Stimulated activated CD4-positive, alpha-beta T cell treated with anti-CD3 and anti-CD28 coated beads, Interleukin-15, amount 100 ng/mL, for 24 hours (primary cell): ENCODE results near the gene VPS39.
A peak's percentile ranks its signal among the peaks of the same experiment; 100 is the strongest.

Experiments used
- DNase-seq: peaks from one replicate; pipeline ENCODE4 v3.0.0-alpha.2; 2020

VPS39 gene

DNA sequence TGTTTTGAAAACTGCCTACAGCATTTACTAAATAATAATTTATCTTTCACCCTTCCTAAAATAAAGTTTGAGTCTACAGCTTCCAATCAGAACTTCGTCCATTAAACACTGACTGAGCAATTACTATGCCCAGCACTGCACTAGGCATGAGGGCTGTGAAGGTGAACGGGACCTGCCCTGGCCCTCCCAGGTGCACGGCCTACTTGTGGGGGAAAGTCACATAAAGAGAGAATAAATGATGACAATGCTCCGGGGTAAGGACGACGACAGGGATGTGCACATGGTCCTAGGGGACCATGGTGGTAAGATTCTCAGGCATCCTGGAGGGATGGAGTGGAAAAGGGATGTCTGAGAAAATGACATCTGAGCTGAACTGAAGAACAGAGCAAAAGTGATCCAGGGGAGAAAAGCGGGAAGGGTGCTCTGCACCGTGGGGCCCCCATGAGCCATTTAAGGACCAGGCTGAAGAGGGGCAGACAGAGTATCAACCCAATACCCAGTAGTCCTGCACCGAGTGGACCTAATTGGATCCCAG, 63.2 kb downstream of the VPS39 start:
- no peak for DNase-seq

DNA sequence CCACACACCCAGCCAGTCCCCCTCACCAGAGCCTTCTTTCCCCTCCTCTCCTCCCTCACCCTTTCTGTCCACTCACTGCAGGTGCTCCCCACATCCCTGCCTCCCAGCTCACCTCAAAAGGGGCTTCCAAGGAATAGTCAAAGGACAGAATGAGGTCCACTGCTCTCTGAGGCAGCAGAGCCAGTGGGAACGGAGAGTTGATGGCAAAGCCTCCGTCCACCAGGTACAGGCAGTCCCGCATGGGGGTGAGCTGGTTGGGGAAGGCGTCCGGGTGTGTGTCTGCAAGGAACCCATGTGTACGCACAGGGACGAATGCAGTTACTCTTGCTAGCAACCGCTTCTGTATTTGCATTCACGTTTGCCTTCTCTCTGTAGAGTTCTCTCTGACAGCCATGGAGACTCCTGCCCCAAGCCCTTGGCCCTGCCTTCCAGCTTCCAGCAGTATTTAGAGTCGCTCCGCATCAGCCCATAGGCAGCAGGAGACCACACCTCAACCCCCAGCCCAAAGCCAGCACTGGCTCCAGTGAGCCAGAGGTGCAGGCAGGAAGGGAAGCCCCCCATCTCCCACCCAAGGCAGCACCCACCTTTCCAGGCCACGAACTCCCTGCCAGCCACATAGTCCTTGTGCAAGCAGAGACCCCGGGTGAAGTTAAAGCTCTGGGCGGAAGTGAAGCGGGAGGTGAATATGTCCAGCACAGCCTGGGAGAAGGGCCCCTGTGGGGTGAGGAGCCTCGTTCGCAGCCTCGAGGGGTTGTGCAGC, 64.1 kb downstream of the VPS39 start:
- no peak for DNase-seq

DNA sequence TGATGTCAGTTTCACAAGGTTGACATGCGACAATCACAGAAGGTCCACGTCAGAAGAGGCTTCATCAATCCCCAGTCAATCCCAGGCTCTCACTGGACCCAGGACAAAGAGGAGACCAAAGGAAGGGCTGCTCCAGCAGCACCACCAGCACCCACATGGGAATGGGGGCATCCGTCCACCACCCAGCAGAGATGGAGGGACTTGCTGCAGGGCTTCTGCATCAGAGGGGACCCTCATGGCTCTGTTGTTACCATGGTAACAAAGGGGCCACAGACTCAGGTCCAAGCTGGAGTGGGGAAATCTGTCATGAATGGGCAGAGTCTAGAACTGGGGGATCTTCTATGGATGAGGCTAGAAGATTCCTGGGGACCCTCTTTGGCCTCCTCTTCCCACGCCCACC, 64.7 kb downstream of the VPS39 start:
- DNase-seq, result no peak

DNA sequence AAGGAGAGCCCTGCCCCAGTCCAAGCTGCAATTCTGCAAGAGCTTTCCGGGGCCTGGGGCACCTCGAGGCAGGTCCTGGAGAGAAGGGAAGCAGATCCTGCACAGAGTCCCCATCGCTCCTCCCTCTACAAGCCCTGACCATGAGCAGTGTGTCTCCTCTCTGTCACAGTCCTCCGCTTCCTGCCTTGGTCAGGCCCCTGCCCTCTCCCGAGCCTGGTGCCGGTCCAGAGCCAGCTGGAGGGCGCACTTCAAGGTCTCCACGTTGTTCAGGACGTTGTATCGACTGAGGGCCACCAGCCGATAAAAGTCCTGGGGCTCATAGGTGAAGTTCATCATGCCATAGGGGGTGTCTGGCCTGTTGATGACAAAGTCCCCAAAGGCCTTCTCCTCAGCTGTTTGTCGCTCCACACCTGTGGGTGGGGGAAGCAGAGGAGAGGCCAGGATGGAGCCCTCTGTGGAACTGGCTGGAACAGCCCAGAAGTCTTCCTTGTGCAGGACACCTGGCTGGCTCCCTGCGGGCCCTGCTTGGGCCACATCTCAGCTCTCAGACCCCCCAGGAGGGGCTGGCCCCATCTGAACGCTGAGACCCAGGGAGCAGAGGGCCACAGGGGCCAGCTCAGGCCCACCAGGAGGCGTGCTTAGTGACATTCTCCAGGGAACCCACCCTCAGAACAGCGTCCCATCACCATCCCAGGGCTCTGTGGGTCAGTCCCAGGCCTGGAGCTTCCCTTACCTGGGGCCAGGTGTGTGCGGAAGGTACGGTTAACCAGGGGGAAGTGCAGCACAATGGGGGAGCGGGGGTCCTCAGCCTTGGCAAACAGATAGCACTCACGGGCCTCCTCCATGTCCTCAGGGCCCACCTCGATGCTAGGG, 66.1 kb downstream of the VPS39 start:
- no peak for DNase-seq

DNA sequence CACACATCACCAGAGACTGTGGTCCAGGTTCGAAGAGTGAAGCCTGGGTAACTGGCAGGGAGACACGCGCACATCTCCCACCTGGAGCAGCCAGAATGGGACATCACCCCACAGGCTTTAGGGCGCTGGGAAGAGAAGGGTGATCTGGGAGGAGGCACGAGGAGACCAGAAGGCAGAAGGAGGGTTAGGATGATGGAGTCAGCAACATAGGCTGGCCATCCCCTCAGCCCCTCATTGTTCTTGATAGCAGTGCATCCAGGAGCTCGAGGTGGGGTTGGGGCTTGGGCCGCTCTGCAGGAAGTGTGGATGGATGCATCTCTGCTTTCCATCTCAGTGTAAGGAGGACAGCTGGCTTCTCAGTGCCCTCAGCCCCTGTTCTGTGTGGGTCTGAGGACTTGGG, 66.9 kb downstream of the VPS39 start:
- DNase-seq, result no peak

DNA sequence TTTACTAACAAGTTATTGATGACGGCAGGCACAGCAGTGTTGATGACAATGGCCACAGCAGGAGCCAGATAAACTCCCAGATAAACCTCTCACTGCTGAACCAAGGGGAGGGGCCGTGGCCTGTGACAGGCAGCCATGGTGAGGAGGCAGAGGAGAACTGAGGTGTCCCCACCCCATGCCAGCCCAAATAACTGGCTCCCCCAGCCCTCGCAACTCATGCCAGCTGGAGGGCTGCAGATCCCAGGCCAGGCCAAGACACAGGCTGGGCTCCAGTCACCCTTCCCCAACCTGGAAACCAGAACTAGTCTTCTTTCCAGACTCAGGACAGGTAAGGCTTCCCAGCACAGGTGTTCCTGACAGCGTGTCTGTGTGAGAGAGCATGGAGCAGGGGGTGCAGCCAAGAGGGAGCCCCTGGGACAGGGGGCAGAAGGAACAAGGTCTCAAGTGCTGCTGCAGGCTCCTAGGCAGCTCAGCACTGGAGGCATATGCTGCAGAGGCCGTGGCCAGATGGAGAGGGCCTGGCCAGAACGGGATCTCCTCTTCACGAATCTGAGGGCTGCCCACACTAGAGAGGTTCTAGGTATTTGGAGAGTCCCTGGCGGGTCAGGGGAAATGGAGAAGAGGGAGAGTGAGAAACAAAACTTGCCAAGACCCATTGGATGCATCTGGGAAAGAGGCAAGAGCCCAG, 67.6 kb downstream of the VPS39 start:
- DNase-seq, result no peak

DNA sequence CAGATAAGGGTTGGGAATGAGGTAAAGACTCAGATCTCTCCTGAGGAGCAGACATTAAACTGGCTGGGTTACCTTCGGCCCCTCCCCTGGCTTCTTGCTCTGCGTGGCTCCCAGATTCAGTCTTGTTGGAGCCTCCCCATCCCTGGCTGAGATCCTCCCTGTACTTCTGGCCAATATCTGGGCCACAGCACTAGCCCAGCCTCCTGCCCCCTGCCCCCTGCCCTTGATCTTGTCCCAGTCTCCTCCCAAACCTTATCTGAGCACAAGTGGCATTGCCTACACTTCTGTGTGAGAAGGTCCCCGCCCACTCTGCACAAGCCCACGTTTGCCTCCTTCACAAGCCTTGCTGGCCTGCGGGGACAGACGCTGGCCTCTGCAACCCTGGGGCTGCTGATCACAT, 68.5 kb downstream of the VPS39 start:
- no peak for DNase-seq

DNA sequence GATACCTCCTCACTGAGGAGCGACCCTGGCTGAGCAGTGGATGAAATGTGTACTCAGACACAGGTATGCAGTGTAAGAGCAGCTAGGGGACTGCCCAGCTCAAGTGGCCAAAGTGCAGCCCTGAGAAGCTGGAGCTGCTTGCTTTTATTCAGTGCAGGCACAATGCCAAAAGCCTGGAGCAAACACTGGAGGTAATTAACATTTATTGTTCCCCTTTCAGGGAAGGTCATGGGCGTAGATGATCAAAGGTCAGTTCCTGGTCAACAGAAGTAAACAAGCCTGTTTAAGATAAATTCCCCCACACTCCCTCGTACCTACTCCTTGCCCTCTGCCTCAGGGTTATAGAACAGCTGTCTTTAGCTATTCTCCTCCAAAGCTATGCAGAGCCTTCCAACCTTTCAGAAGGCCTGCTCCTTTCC, 69.1 kb downstream of the VPS39 start:
- DNase-seq, result no peak

DNA sequence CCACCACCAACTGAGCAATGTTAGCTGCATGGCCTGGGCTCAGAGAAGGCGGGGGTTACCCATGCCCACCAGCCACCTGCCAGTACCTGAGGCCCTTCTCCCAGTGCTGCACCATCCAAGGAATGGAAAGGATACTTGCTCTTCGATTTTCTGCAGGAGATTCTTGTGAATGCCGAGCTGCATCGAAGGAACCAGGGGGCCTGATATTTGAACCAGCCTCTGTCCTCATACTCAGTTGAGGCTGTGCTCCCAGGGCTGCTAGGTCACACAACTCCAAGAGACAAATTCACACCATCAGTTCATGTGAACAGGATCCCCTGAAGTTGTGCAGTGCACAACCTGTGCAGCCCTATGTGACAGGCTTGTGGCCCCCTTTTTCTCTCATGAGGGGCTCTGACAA, 69.7 kb downstream of the VPS39 start:
- no peak for DNase-seq

DNA sequence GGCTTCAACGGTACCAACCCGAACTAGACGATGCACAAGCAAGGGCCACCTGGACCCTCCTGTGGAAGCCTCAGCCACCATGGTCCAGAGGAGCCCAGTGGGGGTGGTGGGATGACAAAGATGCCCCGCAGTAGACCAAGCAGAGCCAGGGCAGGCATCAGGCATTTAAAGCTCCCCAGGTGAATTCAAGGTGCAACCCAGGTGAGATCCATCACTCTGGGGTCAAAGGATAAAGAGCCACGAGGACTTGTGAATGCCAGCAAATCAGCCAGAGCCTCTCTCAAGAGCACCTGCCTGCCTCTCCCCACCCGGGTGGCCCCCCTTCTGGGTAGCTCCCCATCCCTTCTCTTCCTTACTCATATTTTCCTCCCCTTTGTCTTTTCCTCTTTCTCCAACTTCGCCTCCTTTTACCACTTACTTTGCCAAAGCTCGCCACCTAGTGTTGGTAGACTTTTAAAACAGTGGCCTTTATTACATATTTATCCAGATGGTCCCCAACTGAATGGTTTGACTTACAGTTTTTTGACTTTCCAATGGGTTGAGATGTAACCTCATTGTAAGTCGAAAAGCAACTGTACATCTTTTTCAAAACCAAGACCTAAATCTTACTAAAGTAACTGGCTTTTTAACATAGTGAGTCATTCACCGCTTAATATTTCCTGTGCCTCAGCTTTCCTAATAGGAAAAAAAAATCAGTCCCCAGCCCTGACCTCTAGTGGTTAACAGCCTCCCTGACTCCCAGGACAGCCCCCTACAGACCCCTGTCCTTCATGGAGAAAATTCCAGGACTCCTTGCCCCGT, 70.4 kb downstream of the VPS39 start:
- peak; percentile 24 for DNase-seq

DNA sequence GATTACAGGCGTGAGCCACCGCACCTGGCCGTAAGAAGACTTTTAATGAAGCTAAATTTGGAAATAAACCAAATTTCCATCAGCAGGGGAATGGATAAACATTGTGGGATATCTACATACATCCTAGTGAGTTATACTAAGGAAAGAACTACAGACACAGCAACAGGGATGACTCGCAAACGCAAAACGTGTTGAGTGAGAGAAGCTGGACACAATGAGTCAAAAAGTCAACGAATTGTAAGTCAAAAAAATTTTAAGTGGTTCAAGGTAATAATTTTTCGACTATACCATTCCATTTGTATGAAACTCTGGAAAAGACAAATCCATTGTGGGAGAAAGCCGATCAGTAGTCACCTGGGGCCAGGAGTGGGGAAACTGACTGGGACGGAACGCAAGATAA, 71.6 kb downstream of the VPS39 start:
- DNase-seq, result no peak

DNA sequence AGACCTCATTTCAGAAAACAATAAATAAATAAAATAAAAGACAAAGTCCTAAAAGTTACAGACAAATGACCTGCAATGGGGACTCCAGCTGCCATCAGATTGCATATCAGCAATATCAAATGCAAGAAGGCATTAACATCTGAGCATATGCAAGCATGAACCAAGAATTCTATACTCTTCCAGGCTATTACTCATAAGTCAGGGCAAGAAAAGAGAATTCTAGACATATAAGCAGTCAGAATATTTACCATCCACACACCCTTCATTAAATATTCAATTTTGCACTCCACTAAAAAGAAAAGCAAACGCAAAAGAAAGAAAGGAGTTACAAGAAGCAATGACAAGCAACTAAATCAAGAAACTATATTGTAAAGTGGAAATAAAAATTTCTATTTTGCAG, 72.8 kb downstream of the VPS39 start:
- DNase-seq, result no peak

DNA sequence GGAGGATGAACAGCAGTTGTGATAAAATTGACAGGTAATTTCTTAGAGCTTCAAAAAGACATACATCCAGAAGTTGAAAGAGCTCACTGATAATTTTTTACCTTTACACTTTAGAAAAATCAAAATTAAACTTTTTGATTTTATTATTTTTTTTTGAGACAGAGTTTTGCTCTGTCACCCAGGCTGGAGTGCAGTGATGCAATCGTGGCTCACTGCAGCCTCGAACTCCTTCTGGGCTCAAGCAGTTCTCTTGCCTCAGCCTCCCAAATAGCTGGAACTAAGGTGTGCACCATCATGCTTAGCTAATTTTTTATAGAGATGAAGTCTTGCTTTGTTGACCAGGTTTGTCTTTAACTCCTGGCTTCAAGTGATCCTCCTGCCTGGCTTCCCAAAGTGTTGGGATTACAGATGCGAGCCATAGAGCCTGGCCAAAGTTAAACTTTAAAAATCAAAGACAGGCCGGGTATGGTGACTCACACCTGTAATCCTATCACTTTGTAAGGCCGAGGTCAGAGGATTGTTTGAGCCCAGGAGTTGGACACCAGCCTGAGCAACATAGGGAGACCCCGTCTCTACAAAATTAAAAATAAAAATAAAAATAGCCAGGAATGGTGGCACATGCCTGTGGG, 73.4 kb downstream of the VPS39 start:
- no peak for DNase-seq

DNA sequence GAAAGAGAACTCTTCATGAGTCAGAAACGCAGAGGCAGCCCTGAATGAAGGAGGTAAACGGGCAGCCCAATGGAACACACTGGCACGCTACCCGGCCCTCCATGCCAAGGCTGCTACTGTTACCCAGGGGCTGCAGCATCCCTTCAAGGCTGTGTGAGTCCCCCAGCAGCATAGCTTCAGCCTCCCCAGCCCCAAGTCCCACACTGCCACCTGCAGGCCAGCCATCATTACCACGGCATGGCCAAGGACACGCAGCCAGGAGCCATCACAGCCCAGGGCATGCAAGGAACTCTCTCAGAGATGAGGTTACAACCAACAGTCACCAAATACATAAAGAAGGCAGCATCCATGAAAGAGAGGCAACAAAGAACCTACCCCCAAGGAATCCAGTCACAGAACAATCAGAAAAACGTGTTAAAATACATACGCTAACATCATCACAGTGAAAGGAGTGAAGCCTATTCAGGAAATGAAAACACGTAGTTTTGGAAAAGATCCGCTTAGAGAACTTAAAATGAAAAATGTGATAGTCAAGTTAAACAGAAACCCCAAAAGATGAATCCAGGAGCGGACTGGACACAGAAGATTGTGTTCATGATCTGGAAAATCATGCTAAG, 74.1 kb downstream of the VPS39 start:
- peak; percentile 75 for DNase-seq

DNA sequence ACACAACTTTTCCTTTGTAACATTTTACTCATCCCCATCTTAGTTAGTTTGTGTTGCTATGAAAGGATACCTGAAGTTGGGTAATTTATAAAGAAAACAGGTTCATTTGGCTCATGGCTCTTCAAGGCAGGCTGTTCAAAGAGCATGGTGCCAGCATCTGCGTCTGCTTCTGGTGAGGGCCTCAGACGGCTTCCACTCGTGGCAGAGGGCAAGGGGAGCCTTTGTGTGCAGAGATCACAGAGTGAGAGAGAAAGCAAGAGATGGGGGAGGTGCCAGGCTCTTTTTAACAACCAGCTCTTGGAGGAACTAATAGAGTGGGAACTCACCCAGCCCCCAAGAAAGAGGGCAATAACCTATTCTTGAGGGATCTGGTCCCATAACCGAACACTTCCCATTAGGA, 74.7 kb downstream of the VPS39 start:
- DNase-seq, result no peak

DNA sequence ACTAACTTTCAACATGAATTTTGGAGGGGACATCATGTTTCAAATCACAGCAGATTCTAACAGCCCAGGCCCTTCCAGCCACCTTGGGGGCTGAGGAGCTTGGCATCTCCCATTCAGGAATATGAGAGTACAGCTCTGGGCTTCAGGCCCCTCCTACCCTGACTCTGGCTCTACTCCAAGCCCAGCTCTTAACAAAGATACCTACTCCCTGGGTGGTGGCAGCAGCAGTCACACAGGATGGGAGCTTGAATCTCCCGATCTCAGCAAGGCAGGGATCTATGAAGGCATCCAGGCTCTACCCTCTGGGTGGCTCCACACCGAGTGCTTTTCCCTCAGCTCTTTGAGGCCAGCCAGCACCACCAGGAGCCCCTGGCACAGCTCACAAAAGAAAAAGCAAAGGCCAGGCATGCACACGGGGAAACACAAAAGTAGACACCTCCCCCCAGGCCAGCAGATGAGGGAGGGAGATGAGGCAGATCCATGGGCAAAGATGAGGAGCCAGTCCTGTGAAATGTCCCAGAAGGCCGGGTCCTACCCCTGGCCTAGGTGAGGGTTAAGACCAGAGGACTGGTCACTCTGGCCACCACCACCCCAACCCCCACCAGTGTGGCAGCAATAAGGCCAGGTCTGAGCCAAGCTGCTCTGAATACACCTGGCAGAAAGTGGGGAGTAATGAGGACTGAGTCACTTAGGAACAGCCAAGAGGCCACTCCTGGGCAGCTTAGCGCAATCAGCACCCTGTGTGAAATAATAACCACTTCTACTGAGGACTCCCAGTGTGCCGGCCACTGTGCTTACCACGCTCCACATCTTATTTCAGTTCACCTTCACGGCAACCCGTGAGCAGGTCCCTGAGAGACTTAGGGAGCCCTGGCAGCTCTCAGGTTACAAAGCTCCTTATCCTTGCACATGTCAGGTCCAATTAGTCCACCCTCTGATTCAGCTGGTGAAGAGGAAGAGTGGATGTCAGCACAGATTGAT, 76.0 kb downstream of the VPS39 start:
- no peak for DNase-seq

DNA sequence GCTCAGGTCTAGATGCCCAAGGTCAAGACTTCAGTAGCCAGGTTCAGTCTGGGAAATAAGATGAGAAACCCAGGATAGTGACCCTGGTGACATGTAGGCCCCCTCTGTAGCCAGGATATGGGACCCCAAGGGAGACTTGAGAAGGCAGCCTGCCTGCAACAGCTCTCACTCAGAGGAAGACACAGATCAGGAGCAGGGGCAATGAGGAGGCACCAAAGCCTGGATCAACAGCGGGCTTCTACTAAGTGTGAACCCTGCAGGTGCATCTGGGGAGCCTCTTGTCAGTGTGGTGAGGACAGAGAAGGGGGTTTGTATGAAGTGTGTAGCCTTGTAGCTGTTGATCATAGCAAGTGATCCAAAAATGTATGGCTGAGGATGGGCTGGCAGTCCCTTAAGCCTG, 77.1 kb downstream of the VPS39 start:
- no peak for DNase-seq

DNA sequence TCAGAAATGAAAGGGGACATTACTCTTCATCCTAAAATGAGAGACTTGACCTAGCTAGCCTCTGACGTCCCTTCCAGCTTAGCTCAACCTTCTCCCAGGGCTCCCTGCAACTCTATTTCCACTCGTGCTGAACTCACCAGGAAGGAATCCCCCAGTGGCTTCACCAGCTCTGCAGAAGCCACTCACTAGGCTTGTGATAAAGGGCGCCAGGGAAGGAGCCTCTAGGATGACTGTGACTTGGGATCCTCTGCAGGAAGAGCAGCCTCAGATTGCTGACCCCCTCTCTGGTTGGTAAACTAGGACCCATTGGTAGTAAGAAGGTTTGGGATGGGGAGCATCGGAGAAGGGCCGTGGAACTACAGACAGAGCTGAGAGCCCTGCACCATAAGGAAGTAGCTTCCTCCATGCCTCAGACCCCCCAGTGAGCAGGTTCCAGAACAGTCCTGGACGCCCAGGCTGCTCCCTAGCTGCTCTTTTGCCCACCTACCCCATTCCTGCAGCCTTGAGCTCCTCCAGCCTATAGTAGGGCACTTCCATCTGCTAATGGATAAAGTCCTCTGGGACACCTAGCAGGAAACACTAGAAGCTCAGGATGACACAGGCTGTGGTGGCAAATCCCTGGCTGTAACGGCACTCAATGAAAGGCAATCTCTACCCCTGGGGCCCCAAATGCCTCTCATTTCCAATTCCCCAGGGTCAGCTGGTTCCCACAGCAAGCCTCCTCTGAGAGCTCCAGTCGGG, 77.7 kb downstream of the VPS39 start:
- no peak for DNase-seq

DNA sequence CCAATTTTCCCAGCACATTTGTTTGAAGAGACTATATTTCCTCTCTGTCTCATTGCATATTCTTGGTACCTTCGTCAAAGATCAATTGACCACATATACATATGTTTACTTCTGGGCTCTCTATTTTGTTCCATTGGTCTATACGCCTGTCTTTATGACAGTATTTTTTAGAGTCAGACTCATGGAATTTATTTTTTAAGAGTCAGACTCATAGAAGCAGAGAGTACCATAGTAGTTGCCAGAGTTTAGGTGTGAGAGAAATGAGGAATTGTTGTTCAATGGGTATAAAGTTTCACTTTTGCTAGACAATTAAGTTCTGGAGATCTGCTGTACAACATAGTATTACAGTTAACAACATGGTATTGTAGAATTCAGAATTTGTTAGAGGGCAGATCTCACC, 78.7 kb downstream of the VPS39 start:
- no peak for DNase-seq

DNA sequence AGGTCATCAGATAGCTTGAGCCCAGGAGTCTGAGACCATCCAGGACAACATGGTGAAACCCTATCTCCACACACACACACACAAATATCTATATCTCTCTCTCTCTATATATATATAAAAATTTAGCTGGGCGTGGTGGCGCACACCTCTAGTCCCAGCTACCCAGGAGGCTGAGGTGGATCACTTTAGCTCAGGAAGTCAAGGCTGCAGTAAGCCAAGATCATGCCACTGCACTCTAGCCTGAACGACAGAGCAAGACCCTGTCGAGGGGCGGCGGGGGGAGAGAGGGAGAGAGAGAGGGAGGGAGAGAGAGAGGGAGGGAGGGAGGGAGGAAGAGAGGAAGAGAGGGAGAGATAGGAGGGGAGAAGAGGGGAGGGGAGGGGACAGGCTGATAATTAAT, 79.6 kb downstream of the VPS39 start:
- DNase-seq, result no peak
